A549 (cell line): ENCODE results near the gene PSAPL1. TPM values are rescaled to one million over a fixed set of nuclear protein-coding genes. Genes with fewer than 3 reads are reported as not detected.

Experiments
- ATAC-seq, 2 experiments: fragments of 200-7000 bp in 1 of 2; fragments of >200 bp in 1 of 2; cut with Nextera tagmentation in 1 of 2; cut with Tn5 transposase in 1 of 2; 3 replicates each; pipeline versions ENCODE4 v1.8.0 to v1.9.1; 2018 to 2020; ENCODE audit warnings: mild to moderate bottlenecking in 1 of 2, moderate library complexity in 1 of 2
- CTCF ChIA-PET: fragments of 300-600 bp; sonication (Branson Sonifier 250); formaldehyde crosslinking; extraction: SDS; loops from one replicate; lab custom pipeline; 2021; ENCODE audit warnings: antibody characterized with exemption, inconsistent platforms; lab: Yijun Ruan, JAX
- POLR2A ChIA-PET: fragments of 350-600 bp; formaldehyde crosslinking; extraction: SDS; loops from one replicate; lab custom pipeline; 2021; ENCODE audit warnings: antibody characterized with exemption, inconsistent platforms; lab: Yijun Ruan, JAX
- DNase-seq, 2 experiments: peaks; one replicate each; pipeline versions ENCODE4 v3.0.0 to v3.0.0-alpha.2; 2011 to 2016; ENCODE audit warnings: low read depth in 1 of 2, low spot score in 1 of 2
- FAIRE-seq: peaks from 2 replicates; lab custom pipeline; 2011; peaks lifted over from hg19 to GRCh38; lab: Jason Lieb, UNC
- H3K27ac ChIP-seq, 2 experiments: fragments of >200 bp; sonication (Bioruptor Twin); formaldehyde crosslinking; 3 replicates each; pipeline ENCODE4 v1.5.1; 2016 to 2017
- H3K4me1 ChIP-seq: fragments of >200 bp; sonication (Bioruptor Twin); formaldehyde crosslinking; 3 replicates; pipeline ENCODE4 v1.6.1; 2016
- H3K4me2 ChIP-seq: fragments of >200 bp; sonication (Bioruptor Twin); formaldehyde crosslinking; 3 replicates; pipeline ENCODE4 v1.6.1; 2016
- H3K4me3 ChIP-seq: fragments of >200 bp; sonication (Bioruptor Twin); formaldehyde crosslinking; 3 replicates; pipeline ENCODE4 v1.5.1; 2016
- H3K9me3 ChIP-seq: fragments of >200 bp; sonication (Bioruptor Twin); formaldehyde crosslinking; 3 replicates; pipeline ENCODE4 v1.6.1; 2016
- CHD4 ChIP-seq: fragments of 200-600 bp; sonication (generic); IDR thresholded peaks from 2 replicates; pipeline ENCODE4 v1.6.1; 2016; ENCODE audit warnings: antibody characterized with exemption, mild to moderate bottlenecking, borderline replicate concordance
- ELK1 ChIP-seq: fragments of 150-350 bp; IDR thresholded peaks from 2 replicates; pipeline ENCODE4 v1.6.1; 2014; ENCODE audit warnings: low read depth, mild to moderate bottlenecking, low read length
- FOSB ChIP-seq: fragments of 250-450 bp; sonication (Bioruptor Pico); IDR thresholded peaks from 2 replicates; pipeline ENCODE4 v1.5.0; 2020; ENCODE audit warnings: mild to moderate bottlenecking, moderate library complexity
- FOSL2 ChIP-seq, 2 experiments: fragments of 450-650 bp in 1 of 2; fragments of >200 bp in 1 of 2; sonication (Bioruptor Twin) in 1 of 2; formaldehyde crosslinking; IDR thresholded peaks; 2 replicates each; pipeline versions ENCODE4 v1.5.0 to v1.6.1; 2016 to 2020; ENCODE audit warnings: mild to moderate bottlenecking in 1 of 2, moderate library complexity in 1 of 2
- FOXS1 ChIP-seq: fragments of 250-450 bp; sonication (Bioruptor Pico); IDR thresholded peaks from 2 replicates; pipeline ENCODE4 v1.5.0; 2020; ENCODE audit warnings: mild to moderate bottlenecking, moderate library complexity
- JUNB ChIP-seq: fragments of >200 bp; sonication (Bioruptor Twin); formaldehyde crosslinking; IDR thresholded peaks from 2 replicates; pipeline ENCODE4 v1.6.1; 2016
- KDM1A ChIP-seq: fragments of 200-600 bp; sonication (generic); IDR thresholded peaks from 2 replicates; pipeline ENCODE4 v1.6.1; 2016; ENCODE audit warnings: low read depth, mild to moderate bottlenecking
- MAFK ChIP-seq: fragments of 450-650 bp; IDR thresholded peaks from 2 replicates; pipeline ENCODE4 v1.6.1; 2014; ENCODE audit not compliant: partially characterized antibody
- NR3C1 ChIP-seq: fragments of >200 bp; sonication (Bioruptor Twin); formaldehyde crosslinking; IDR thresholded peaks from 3 replicates; pipeline ENCODE4 v1.6.1; 2017
- PHF8 ChIP-seq: fragments of 200-600 bp; sonication (generic); IDR thresholded peaks from 2 replicates; pipeline ENCODE4 v1.6.1; 2016; ENCODE audit warnings: low read depth, mild to moderate bottlenecking, antibody characterized with exemption, moderate library complexity, borderline replicate concordance
- POLR2A ChIP-seq: IDR thresholded peaks from 2 replicates; pipeline ENCODE4 v1.6.1; 2012; ENCODE audit warnings: mild to moderate bottlenecking, low read length
- POLR2AphosphoS2 ChIP-seq: conservative IDR thresholded peaks from 2 replicates; pipeline ENCODE4 v1.6.1; 2012; ENCODE audit warnings: low read length, improper control_type of control experiment, inconsistent platforms
- RAD21 ChIP-seq, 2 experiments: fragments of >200 bp in 1 of 2; sonication (Bioruptor Twin) in 1 of 2; formaldehyde crosslinking in 1 of 2; IDR thresholded peaks in 1 of 2; conservative IDR thresholded peaks in 1 of 2; 2 replicates in 1 of 2; 3 replicates in 1 of 2; pipeline ENCODE4 v1.6.1; 2012 to 2018; ENCODE audit warnings: inconsistent platforms in 1 of 2
- RCOR1 ChIP-seq: fragments of 150-350 bp; IDR thresholded peaks from 2 replicates; pipeline ENCODE4 v1.6.1; 2014; ENCODE audit warnings: antibody characterized with exemption, low read length, low read depth
- RNF2 ChIP-seq: fragments of 200-600 bp; sonication (generic); IDR thresholded peaks from 2 replicates; pipeline ENCODE4 v1.6.1; 2016; ENCODE audit warnings: low read depth, mild to moderate bottlenecking, antibody characterized with exemption, moderate library complexity, borderline replicate concordance
- SMC3 ChIP-seq: fragments of >200 bp; sonication (Bioruptor Twin); formaldehyde crosslinking; IDR thresholded peaks from 3 replicates; pipeline ENCODE4 v1.6.1; 2018; ENCODE audit warnings: inconsistent platforms
- SREBF2 ChIP-seq: fragments of 450-650 bp; IDR thresholded peaks from 2 replicates; pipeline ENCODE4 v1.6.1; 2014; ENCODE audit warnings: mild to moderate bottlenecking, moderate library complexity
- TFCP2L1 ChIP-seq: fragments of 250-450 bp; sonication (Bioruptor Pico); IDR thresholded peaks from 2 replicates; pipeline ENCODE4 v1.5.0; 2021; ENCODE audit warnings: mild to moderate bottlenecking
- ZC3H11A ChIP-seq: fragments of 450-650 bp; IDR thresholded peaks from 2 replicates; pipeline ENCODE4 v1.6.1; 2014; ENCODE audit warnings: antibody characterized with exemption, mild to moderate bottlenecking
- WGBS: methylation state at CpG from one replicate; pipeline ENCODE4 v1.1.6; 2017; ENCODE audit errors: missing lambda C conversion rate; 5-methylcytosine and 5-hydroxymethylcytosine counted together
- polyA plus RNA-seq, 4 experiments: library from polyadenylated mRNA; depleted of rRNA in 3 of 4; stranded (reverse); fragments of >200 nt; fragmentation: RNase III in 1 of 4; extraction: RNeasy Plus Mini Kit Qiagen cat#74134 plus additional on column Dnase treatment in 1 of 4; gene quantifications; 2 replicates in 3 of 4; 3 replicates in 1 of 4; pipeline ENCODE4 v1.2.3, GENCODE V29; 2011 to 2017
- TF ChIP-seq, protein P1 (sequence below): fragments of 250-450 bp; sonication (Bioruptor Pico); IDR thresholded peaks from 2 replicates; pipeline ENCODE4 v1.5.0; 2021; ENCODE audit warnings: mild to moderate bottlenecking, moderate library complexity, borderline replicate concordance
- TF ChIP-seq, protein P2 (sequence below): fragments of 200-600 bp; sonication (generic); IDR thresholded peaks from 2 replicates; pipeline ENCODE4 v1.6.1; 2016; ENCODE audit warnings: antibody characterized with exemption, mild to moderate bottlenecking, moderate library complexity

Gene PSAPL1
- polyA plus RNA-seq, 2 of the 4 experiments (the other 2 are of a cell fraction): 0.04 to 0.05 TPM

GRCh38 chr4:7424553-7425111, 10.1 kb downstream of the PSAPL1 start:
- Histone ChIP-seq H3K4me1 (peaks cover 3% of the 10 kb centered on the region), H3K4me3 (no peak overlapping the region), H3K9me3 (no peaks in the 10 kb centered on the region), H3K4me2 (no peak overlapping the region), H3K27ac (no peak overlapping the region)
- ChIA-PET CTCF (no interaction called here), POLR2A (no interaction called here)
- DNase-seq: no peak
- 84% methylated on average over 9 of the region's 18 CpGs for WGBS
- no peak for FAIRE-seq
- no peak for ATAC-seq
- TF ChIP-seq, protein P1, sequence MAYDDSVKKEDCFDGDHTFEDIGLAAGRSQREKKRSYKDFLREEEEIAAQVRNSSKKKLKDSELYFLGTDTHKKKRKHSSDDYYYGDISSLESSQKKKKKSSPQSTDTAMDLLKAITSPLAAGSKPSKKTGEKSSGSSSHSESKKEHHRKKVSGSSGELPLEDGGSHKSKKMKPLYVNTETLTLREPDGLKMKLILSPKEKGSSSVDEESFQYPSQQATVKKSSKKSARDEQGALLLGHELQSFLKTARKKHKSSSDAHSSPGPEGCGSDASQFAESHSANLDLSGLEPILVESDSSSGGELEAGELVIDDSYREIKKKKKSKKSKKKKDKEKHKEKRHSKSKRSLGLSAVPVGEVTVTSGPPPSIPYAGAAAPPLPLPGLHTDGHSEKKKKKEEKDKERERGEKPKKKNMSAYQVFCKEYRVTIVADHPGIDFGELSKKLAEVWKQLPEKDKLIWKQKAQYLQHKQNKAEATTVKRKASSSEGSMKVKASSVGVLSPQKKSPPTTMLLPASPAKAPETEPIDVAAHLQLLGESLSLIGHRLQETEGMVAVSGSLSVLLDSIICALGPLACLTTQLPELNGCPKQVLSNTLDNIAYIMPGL (CRISPR knock-in tag): no peak
- TF ChIP-seq POLR2A: no peak
- TF ChIP-seq TFCP2L1 (CRISPR knock-in tag): no peak
- no peak for TF ChIP-seq SREBF2
- TF ChIP-seq POLR2AphosphoS2: no peak
- no peak for TF ChIP-seq FOXS1 (CRISPR knock-in tag)
- no peak for TF ChIP-seq JUNB
- no peak for TF ChIP-seq MAFK

DNA sequence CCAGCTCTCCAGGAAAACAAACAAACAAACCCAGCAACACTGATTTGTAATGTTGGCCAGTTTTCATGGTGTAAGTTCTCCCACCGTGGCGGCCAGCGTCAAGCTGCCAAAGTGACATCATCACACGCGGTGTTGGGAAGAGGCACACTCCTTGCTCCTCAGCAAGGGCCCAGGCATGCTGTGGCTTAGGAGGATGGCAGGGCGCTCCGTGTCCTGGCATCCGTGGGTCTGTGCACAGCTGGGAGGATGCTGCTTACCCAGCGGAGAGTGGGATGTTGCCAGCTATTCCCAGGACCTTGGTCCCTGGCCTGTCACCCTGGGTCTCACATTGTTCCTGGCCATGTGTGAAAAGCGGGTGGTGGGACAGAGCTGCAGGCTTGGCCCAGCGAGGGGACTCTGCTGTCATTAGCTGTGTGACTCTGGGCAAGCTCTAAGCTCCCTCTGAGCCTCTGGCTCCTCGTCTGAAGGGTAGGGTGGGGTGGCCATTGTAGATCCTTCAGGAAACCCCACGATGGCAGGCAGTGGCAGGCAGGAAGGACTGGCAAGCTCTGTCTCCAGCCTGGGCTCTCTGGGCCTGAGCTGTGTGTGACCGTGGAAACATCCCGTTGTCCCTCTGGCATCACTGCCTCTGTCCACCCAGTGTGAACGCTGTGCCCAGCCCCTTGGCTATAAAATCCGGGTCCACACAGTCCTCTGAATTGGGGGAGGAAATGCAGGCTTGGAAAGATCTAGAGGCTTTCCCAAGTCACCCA, 10.8 kb downstream of the PSAPL1 start:
- Histone ChIP-seq H3K27ac (no peak overlapping the region), H3K9me3 (no peaks in the 10 kb centered on the region), H3K4me2 (no peak overlapping the region), H3K4me3 (no peak overlapping the region), H3K4me1 (no peaks in the 10 kb centered on the region)
- FAIRE-seq: no peak
- CTCF ChIA-PET: interaction anchor here (0.8 kb wide), 1 partner anchor 301 kb away, joined by 3 read pairs; no protein-coding TSS in a partner anchor
- WGBS: 86% methylated on average over 8 of the region's 17 CpGs
- POLR2A ChIA-PET: no interaction called here
- TF ChIP-seq RNF2 (no peak), RCOR1 (no peak), POLR2AphosphoS2 (no peak), FOSB (CRISPR knock-in tag) (no peak), ZC3H11A (no peak), MAFK (no peak), CHD4 (no peak)
- TF ChIP-seq, all 56 proteins: peak for 0
- DNase-seq (no peak), ATAC-seq (no peak)

- WGBS: 64% methylated on average over 2 of the region's 5 CpGs
- H3K4me1 ChIP-seq: no peaks in the 10 kb centered on the region
- H3K27ac ChIP-seq: no peak overlapping the region
- FAIRE-seq (no peak), DNase-seq (no peak), ATAC-seq (no peak)
- ChIA-PET CTCF (interaction anchor here (0.8 kb wide), 1 partner anchor 302 kb away, joined by 3 read pairs; no protein-coding TSS in a partner anchor), POLR2A (no interaction called here)
- H3K4me3 ChIP-seq: no peak overlapping the region
- H3K4me2 ChIP-seq: no peak overlapping the region
- TF ChIP-seq, protein P2, sequence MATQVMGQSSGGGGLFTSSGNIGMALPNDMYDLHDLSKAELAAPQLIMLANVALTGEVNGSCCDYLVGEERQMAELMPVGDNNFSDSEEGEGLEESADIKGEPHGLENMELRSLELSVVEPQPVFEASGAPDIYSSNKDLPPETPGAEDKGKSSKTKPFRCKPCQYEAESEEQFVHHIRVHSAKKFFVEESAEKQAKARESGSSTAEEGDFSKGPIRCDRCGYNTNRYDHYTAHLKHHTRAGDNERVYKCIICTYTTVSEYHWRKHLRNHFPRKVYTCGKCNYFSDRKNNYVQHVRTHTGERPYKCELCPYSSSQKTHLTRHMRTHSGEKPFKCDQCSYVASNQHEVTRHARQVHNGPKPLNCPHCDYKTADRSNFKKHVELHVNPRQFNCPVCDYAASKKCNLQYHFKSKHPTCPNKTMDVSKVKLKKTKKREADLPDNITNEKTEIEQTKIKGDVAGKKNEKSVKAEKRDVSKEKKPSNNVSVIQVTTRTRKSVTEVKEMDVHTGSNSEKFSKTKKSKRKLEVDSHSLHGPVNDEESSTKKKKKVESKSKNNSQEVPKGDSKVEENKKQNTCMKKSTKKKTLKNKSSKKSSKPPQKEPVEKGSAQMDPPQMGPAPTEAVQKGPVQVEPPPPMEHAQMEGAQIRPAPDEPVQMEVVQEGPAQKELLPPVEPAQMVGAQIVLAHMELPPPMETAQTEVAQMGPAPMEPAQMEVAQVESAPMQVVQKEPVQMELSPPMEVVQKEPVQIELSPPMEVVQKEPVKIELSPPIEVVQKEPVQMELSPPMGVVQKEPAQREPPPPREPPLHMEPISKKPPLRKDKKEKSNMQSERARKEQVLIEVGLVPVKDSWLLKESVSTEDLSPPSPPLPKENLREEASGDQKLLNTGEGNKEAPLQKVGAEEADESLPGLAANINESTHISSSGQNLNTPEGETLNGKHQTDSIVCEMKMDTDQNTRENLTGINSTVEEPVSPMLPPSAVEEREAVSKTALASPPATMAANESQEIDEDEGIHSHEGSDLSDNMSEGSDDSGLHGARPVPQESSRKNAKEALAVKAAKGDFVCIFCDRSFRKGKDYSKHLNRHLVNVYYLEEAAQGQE: no peak
- TF ChIP-seq PHF8: no peak
- TF ChIP-seq SMC3: no peak
- no peak for TF ChIP-seq NR3C1
- TF ChIP-seq ELK1: no peak
- no peak for TF ChIP-seq ZC3H11A
- TF ChIP-seq KDM1A: no peak
- TF ChIP-seq RNF2: no peak
- TF ChIP-seq FOSL2 (IDR thresholded peaks at IDR 0.05): no peak
- no peak for TF ChIP-seq FOSL2 (CRISPR knock-in tag; IDR thresholded peaks at IDR 0.05)
- TF ChIP-seq RAD21 (conservative IDR thresholded peaks at IDR 0.05 in 1 of 2, IDR thresholded peaks at IDR 0.05 in 1 of 2): no peak
- TF ChIP-seq, all 56 proteins: peak for 0
- no peaks in the 10 kb centered on the region for H3K9me3 ChIP-seq
These were observed 11.3 kb downstream of the PSAPL1 start for GRCh38 chr4:7423391-7423790.
